Kidney epithelial cell (primary cell): ENCODE results near the gene TMEM212. TPM values are rescaled to one million over a fixed set of nuclear protein-coding genes. Genes with fewer than 3 reads are reported as not detected.

Experiments used
- DNase-seq: peaks from one replicate; pipeline ENCODE4 v3.0.0-alpha.2; 2010; ENCODE audit warnings: low read depth
- H3K27me3 ChIP-seq: 2 replicates; pipeline ENCODE4 v1.6.0; 2011; ENCODE audit warnings: low read length; ENCODE audit not compliant: control insufficient read depth, insufficient read depth
- H3K36me3 ChIP-seq: 2 replicates; pipeline ENCODE4 v1.5.1; 2011; ENCODE audit warnings: low read length; ENCODE audit not compliant: control insufficient read depth, insufficient read depth
- H3K4me3 ChIP-seq: 2 replicates; pipeline ENCODE4 v1.5.1; 2011; ENCODE audit warnings: low read depth, mild to moderate bottlenecking, control low read depth, low read length
- total RNA-seq: library from RNA; depleted of rRNA; stranded (reverse); fragments of >200 nt; gene quantifications from 2 replicates; pipeline ENCODE4 v1.2.3, GENCODE V29; 2015
- TF ChIP-seq, protein P1 (sequence below): IDR thresholded peaks from 2 replicates; pipeline ENCODE4 v1.5.1; 2011; ENCODE audit warnings: mild to moderate bottlenecking, moderate library complexity, low read length, control low read depth, inconsistent platforms; ENCODE audit not compliant: insufficient read depth, poor library complexity, severe bottlenecking

The TMEM212 gene
- total RNA-seq, 1 donor from 2014 or later: not detected

DNA sequence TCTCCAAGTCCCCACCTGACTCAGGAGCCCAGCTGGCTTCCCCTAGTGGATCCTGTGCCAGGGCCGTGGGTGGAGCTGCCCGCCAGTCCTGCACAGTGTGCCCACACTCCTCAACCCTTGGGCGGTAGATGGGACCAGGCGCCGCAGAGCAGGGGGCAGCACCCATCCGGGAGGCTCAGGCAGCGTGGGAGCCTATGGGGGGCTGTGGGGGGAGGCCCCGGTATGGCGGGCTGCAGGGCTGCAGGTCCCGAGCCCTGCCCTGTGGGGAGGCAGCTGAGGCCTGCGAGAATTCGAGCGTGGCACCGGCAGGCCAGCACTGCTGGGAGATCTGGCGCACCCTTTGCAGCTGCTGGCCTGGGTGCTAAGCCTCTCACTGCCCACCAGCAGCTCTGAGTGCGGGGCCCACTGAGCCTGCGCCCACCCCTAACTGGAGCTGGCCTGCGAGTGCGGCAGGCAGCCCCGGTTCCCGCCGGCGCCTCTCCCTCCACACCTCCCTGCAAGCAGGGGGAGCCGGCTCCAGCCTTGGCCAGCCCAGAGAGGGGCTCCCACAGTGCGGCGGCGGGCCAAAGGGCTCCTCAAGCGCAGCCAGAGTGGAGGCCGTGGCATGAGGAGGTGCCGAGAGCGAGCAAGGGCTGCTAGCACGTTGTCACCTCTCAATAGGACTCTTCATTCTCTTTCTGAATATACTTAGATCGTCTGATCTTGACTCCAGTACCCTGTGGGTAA is 64.0 kb downstream of the TMEM212 start:
- TF ChIP-seq, protein P1, sequence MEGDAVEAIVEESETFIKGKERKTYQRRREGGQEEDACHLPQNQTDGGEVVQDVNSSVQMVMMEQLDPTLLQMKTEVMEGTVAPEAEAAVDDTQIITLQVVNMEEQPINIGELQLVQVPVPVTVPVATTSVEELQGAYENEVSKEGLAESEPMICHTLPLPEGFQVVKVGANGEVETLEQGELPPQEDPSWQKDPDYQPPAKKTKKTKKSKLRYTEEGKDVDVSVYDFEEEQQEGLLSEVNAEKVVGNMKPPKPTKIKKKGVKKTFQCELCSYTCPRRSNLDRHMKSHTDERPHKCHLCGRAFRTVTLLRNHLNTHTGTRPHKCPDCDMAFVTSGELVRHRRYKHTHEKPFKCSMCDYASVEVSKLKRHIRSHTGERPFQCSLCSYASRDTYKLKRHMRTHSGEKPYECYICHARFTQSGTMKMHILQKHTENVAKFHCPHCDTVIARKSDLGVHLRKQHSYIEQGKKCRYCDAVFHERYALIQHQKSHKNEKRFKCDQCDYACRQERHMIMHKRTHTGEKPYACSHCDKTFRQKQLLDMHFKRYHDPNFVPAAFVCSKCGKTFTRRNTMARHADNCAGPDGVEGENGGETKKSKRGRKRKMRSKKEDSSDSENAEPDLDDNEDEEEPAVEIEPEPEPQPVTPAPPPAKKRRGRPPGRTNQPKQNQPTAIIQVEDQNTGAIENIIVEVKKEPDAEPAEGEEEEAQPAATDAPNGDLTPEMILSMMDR: no peak
- Histone ChIP-seq H3K36me3 (no peaks in the 10 kb centered on the region), H3K27me3 (no peaks in the 10 kb centered on the region), H3K4me3 (no peak overlapping the region)
- no peak for DNase-seq

DNA sequence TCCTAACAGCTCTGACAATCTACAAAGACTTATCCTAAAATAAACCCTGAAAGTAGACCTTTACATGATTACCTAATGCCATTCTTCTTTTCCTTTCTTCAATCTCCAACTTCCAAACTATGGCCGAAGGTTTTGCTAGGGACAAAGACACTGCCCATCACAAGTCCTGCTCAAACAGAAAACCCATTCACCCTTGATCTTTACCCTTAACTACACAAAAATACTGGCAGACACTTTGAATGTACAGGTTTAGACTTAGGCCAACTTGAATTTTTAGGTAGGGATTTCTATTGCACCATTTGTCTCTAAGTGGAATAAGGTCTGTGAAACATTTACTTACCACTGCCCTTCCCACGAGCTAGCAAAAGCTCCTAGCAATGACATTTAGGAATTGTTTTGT is 64.6 kb downstream of the TMEM212 start:
- H3K36me3 ChIP-seq: no peaks in the 10 kb centered on the region
- no peak for DNase-seq
- TF ChIP-seq, protein P1: no peak
- no peaks in the 10 kb centered on the region for H3K27me3 ChIP-seq
- H3K4me3 ChIP-seq: no peak overlapping the region

DNA sequence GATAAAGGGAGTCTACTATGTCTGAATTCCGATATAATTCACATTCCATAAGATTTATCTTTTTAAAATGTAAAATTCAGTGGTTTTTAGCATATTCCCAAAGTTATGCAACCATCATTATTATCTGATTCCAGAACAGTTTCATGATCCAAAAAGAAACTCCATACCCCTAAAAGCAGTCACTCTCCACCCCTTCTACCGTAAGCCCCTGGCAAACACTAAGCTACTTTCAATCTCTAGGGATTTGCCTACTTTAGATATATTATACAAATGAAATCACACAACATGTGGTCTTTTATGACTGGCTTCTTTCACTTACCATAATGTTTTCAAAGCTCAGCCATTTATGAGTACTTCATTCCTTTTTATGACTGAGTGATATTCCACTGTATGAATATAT is 65.6 kb downstream of the TMEM212 start:
- TF ChIP-seq, protein P1: no peak
- DNase-seq: no peak
- Histone ChIP-seq H3K4me3 (no peak overlapping the region), H3K36me3 (no peaks in the 10 kb centered on the region), H3K27me3 (no peaks in the 10 kb centered on the region)

Other genes starting within 250 kb of the TMEM212 start
- gene PLD1, start 32.9 kb upstream of the TMEM212 start, total RNA-seq: 5.8 and 7.2 TPM in 2 replicates
- gene FNDC3B, start 196.2 kb downstream of the TMEM212 start, total RNA-seq: 70.2 and 71.3 TPM in 2 replicates